ENCODE data around the gene GSTA3.
"Not testable (repeated sequence)": the region's sequence is repeated elsewhere in the genome, so short reads cannot be mapped to it uniquely, and the experiment has no call there.

GSTA3 gene

GRCh38 chr6:52925042-52925441, 15.5 kb upstream of the GSTA3 start:
- peak; percentile 88 for DNase-seq (ENCODE audit: low read depth)
- TF ChIP-seq CTCF (IDR thresholded peaks at IDR 0.05; ENCODE audit: insufficient read depth, low read depth, low read length, missing control alignments): no peak
- no peak overlapping the region for H3K4me3 ChIP-seq (ENCODE audit: low read length)

GRCh38 chr6:52923689-52924088, 14.2 kb upstream of the GSTA3 start:
- not testable (repeated sequence) for H3K4me3 ChIP-seq (ENCODE audit: low read length); DNase-seq (ENCODE audit: low read depth)

- peak; percentile 32 for DNase-seq (ENCODE audit: low read depth)
- no peak for TF ChIP-seq CTCF (IDR thresholded peaks at IDR 0.05; ENCODE audit: insufficient read depth, low read depth, low read length, missing control alignments)
- H3K4me3 ChIP-seq (ENCODE audit: low read length): no peak overlapping the region
These were observed 12.7 kb upstream of the GSTA3 start for GRCh38 chr6:52922161-52922560.

- TF ChIP-seq CTCF (IDR thresholded peaks at IDR 0.05; ENCODE audit: insufficient read depth, low read depth, low read length, missing control alignments): no peak
- H3K4me3 ChIP-seq (ENCODE audit: low read length): no peak overlapping the region
These were observed 12.2 kb upstream of the GSTA3 start for GRCh38 chr6:52921743-52922142.

GRCh38 chr6:52919511-52919910, 10.0 kb upstream of the GSTA3 start:
- not testable (repeated sequence) for H3K4me3 ChIP-seq (ENCODE audit: low read length)
- DNase-seq (ENCODE audit: low read depth): peak; percentile 91

More at GRCh38 chr6:52921743-52922142, 12.2 kb upstream of the GSTA3 start:
- DNase-seq (ENCODE audit: low read depth): peak; percentile 27

GRCh38 chr6:52918771-52919170, 9.3 kb upstream of the GSTA3 start:
- not testable (repeated sequence) for H3K4me3 ChIP-seq (ENCODE audit: low read length); DNase-seq (ENCODE audit: low read depth)

GRCh38 chr6:52918027-52918686, 8.7 kb upstream of the GSTA3 start:
- peak; percentile 88 for DNase-seq (ENCODE audit: low read depth)
- not testable (repeated sequence) for H3K4me3 ChIP-seq (ENCODE audit: low read length)

GRCh38 chr6:52914516-52914915, 5.0 kb upstream of the GSTA3 start:
- no peak for DNase-seq (ENCODE audit: low read depth)
- no peak overlapping the region for H3K4me3 ChIP-seq (ENCODE audit: low read length)
- TF ChIP-seq CTCF (IDR thresholded peaks at IDR 0.05; ENCODE audit: insufficient read depth, low read depth, low read length, missing control alignments): no peak

GRCh38 chr6:52910091-52910490, 593 bp upstream of the GSTA3 start:
- no peak overlapping the region for H3K4me3 ChIP-seq (ENCODE audit: low read length)
- TF ChIP-seq CTCF (IDR thresholded peaks at IDR 0.05; ENCODE audit: insufficient read depth, low read depth, low read length, missing control alignments): no peak
- no peak for DNase-seq (ENCODE audit: low read depth)
